Activated CD8-positive, alpha-beta memory T cell treated with anti-CD3 and anti-CD28 coated beads for 36 hours (primary cell): ENCODE measurements around the gene GINS2. TPM values are rescaled to one million over a fixed set of nuclear protein-coding genes. Genes with fewer than 3 reads are reported as not detected.

ENCODE experiments used
- CTCF ChIA-PET: fragments of 350-600 bp; sonication (Branson Sonifier 250); formaldehyde crosslinking; loops from one replicate; lab custom pipeline; 2021; ENCODE audit warnings: antibody characterized with exemption; lab: Charles Lee
- POLR2A ChIA-PET: fragments of 350-600 bp; sonication (Branson Sonifier 250); formaldehyde crosslinking; loops from one replicate; lab custom pipeline; 2021; ENCODE audit warnings: antibody characterized with exemption; lab: Charles Lee
- total RNA-seq, 2 experiments: library from RNA; stranded (reverse); gene quantifications; one replicate each; pipeline ENCODE4 v1.2.3, GENCODE V29; 2021

Gene GINS2
- total RNA-seq, 2 experiments from 2014 or later = 75.6 to 79.0 TPM

DNA sequence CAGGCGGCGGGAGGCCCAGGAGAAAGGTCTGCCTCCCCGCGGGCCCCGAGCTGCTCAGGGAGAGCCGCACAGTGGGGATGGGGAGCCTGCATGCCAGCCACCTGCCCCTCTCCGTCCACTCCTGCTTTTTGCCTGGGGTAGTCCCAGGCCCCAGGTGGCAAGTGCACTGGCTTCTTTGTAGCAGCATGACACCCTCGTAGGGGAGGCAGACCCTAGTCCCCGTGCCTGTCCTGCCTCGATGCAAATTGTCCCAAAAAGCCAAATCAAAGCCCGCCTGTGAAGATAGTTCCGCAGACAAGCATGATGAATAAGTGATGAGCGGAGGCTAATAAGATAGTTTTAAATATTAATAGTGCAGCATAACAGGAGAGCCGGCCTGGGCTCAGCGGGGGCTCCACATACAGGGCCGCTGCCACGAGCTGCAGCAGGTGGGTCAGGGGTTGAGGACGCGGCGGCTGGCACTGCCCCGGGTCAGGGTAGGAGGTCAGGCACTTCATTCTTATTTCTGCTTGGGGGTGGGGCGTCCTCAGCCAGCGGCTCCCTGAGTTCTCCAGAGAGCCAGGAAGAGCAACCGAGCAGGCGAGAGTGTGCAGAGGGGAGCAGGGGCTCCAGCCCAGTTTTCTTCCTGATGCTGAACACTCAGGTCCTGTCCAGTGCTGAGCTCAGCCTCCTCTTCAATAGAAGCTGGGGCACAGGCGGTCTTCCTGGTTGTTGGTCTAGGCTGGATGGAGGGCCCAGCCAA lies 26.8 kb downstream of the GINS2 start:
- ChIA-PET POLR2A (no interaction called here), CTCF (interaction anchor here (1.9 kb wide), 1 partner anchor 56 kb away, joined by 8 read pairs; no protein-coding TSS in a partner anchor)

DNA sequence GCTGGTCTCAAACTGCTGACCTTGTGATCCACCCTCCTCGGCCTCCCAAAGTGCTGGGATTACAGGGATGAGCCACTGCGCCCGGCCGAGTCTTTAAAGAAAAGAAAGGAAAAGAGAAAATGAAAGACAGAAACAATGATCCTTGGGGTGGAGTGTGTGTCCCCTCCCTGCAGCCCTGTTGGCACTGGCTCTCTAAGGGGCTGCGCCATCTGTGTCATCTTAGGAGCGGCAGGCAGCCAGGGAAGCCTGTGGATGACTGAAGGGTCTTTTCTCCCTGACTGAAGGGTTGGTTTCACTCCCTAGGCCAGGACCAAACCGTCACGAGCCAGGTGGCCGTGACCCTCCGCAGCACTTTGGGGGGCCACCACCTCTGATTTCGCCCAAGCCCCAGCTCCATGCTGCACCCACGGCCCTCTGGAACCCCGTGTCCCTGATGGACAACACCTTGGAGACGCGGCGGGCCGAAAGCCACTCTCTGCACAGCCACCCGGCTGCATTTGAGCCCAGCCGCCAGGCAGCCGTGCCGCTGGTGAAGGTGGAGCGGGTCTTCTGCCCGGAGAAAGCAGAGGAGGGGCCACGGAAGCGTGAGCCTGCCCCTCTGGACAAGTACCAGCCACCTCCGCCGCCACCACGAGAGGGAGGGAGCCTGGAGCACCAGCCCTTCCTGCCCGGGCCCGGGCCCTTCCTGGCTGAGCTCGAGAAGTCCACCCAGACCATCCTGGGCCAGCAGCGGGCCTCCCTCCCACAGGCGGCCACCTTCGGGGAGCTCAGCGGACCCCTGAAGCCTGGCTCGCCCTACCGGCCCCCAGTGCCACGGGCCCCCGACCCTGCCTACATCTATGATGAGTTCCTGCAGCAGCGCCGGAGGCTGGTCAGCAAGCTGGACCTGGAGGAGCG lies 27.7 kb downstream of the GINS2 start:
- ChIA-PET CTCF (interaction anchor here (0.7 to 2.6 kb wide), 3 partner anchors 34 to 56 kb away, joined by 3 to 10 read pairs (median 8); no protein-coding TSS in a partner anchor), POLR2A (no interaction called here)

DNA sequence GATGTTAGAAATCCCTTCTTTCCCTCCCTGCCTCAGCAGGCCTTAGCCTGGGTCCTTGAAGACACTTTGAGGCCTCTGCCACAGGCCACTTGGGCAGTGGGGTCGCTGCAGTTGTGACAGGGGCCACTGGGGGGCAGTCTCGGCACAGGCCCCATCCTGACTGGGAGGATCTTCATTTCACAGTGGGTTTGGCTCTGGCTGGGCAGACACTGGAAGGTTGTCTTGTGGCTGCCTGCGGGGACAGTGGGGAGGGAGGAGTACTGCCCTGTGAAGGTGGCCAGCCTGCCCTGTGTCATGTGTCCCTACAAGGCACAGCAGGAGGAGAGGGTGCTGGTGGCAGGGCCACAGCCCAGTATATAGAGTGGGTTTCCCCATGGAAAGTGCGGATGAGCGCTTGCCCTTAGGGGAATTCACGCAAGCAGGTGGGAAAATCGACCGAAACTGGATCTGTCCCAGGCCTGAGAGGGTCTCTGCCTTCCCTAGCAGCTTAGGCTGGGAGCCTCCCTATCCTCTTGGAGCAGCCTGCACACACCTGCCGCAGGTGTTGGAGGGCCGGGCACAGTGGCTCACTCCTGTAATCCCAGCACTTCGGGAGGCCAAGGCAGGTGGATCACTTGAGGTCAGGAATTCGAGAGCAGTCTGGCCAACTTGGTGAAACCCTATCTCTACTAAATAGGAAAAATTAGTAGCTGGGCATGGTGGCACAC lies 28.8 kb downstream of the GINS2 start:
- ChIA-PET CTCF (interaction anchor here (0.7 to 2.6 kb wide), 11 partner anchors 8 to 235 kb away, joined by 3 to 10 read pairs (median 4); no protein-coding TSS in a partner anchor), POLR2A (no interaction called here)

DNA sequence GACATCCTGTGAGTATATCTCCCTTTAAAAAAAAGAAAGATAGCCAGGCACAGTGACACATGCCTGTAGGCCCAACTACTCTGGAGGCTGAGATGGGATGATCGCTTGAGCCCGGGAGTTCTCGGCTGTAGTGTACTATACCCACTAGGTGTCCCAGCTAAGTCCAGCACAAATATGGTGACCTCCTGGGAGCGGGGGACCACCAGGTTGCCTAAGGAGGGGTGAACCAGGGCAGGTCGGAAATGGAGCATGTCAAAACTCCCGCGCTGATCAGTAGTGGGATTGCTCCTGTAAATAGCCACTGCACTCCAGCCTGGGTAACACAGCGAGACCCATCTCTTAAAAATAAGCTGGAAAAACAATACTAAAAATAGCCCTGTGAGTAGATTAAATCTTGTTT lies 29.4 kb downstream of the GINS2 start:
- ChIA-PET POLR2A (no interaction called here), CTCF (interaction anchor here (0.8 to 2.6 kb wide), 11 partner anchors 9 to 239 kb away, joined by 3 to 10 read pairs (median 4); no protein-coding TSS in a partner anchor)

DNA sequence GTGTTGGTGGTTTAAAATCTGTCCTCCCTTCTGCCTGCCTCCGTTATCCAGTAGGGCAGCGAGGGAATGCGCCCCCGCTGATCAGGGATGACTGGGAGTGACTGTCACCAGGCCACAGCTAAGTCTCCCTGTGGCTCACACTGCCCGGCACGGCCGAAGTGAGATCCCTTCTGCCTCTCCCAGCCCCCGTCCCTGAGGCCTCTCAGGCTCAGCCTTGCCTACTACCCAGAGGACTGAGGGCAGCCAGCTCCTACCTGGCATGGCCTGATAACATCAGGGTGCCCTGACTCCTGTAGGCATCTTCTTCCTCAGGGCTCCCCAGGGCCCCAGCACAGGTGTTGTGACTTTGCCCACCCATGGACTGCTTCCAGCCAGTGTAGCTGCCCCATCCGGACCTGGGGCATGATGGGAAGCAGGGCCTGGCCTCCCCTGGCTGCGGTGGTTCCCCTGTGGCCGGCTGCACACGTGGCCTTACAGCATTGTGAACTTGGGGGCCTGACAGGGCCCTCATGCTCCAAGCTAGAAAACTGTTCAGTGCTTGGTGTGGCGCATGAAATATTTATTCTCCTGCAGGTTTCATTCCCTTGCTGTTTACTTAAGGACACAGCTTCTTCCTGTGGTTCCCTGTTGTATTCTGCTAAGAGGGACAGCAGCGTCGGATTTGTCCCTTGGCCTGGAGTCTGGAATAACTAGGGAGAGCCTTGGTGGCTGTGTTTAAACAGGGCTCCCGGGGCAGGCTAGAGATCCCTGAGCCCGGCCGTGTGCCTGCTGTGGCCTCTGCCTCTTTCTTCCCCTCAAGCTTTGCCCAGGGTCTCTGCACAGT lies 30.0 kb downstream of the GINS2 start:
- CTCF ChIA-PET = interaction anchor here (0.6 to 2.6 kb wide), 12 partner anchors 10 to 347 kb away, joined by 3 to 10 read pairs (median 4); no protein-coding TSS in a partner anchor
- POLR2A ChIA-PET = no interaction called here

DNA sequence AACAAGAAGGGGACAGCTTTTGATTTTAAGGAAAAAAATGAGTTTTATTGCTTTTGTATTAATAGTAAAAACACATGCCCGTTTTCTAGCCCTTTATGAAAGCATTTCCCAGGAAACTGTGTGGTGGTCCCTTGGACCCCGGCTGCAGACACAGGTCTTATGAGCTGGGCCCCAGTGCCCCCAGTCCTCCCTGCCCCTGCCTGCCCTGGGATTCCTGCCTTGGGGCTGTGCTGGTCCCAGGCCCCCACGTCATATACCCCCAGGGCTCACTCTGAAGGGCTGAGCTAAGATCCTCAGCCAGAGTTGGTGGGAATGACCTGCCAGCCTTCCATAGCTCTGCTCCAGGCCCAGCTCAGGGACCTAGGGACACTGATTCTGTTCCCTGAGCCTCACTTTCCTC lies 30.8 kb downstream of the GINS2 start:
- POLR2A ChIA-PET = no interaction called here
- CTCF ChIA-PET = interaction anchor here (0.8 to 1.9 kb wide), 3 partner anchors 9 to 238 kb away, joined by 3 to 7 read pairs (median 4); no protein-coding TSS in a partner anchor

DNA sequence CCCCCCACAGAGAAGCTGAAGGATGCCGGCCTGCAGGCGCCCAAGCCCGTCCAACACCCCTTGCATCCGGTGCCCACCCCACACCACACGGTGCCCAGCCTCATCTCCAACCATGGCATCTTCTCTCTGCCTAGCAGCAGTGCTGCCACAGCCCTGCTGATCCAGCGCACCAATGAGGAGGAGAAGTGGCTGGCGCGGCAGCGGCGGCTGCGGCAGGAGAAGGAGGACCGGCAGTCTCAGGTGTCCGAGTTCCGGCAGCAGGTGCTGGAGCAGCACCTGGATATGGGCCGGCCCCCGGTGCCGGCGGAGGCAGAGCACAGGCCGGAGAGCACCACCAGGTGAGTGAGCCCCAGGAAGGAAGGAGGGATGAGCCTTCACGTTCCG lies 31.5 kb downstream of the GINS2 start:
- ChIA-PET CTCF (interaction anchor here (0.8 kb wide), 1 partner anchor 63 kb away, joined by 3 read pairs; no protein-coding TSS in a partner anchor), POLR2A (no interaction called here)

DNA sequence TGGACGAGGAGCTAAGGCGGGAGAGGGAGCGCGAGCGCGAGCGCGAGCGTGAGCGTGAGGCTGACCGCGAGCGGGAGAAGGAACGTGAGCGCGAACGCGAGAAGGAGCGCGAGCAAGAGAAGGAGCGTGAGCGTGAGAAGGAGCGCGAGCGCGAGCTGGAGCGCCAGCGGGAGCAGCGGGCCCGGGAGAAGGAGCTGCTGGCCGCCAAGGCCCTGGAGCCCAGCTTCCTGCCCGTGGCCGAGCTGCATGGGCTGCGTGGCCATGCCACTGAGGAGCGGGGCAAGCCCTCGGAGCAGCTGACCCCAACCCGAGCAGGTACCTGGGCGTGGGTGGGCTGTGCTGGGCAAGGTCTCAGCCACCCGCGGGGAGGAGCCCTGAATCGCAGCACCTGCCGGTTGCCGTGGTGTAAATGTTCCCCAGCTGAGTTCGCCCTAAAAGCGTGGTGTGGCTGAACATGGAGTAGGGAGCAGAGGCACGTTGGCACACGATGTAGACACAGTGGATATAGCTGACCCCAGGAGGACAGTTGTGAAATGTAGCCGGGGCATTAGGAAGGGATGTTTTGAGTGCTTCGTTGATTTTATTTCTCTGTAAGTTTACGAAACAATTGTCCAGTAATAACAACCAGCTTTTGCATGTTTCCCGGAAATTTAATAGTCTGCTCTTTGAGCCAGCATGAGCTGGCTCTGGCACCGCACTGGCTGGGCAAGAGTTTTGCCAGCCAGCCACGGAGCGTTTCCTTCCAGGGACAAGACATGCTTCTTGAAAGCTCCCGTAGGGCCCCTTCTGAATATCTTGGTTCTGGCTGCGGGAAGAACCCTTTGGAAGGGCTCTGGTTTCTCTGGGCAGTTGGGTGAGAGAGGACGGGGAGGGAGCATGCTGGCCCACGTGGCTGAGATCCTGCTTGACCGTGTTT lies 32.1 kb downstream of the GINS2 start:
- CTCF ChIA-PET = interaction anchor here (1.3 kb wide), 1 partner anchor 60 kb away, joined by 7 read pairs; no protein-coding TSS in a partner anchor
- POLR2A ChIA-PET = no interaction called here

DNA sequence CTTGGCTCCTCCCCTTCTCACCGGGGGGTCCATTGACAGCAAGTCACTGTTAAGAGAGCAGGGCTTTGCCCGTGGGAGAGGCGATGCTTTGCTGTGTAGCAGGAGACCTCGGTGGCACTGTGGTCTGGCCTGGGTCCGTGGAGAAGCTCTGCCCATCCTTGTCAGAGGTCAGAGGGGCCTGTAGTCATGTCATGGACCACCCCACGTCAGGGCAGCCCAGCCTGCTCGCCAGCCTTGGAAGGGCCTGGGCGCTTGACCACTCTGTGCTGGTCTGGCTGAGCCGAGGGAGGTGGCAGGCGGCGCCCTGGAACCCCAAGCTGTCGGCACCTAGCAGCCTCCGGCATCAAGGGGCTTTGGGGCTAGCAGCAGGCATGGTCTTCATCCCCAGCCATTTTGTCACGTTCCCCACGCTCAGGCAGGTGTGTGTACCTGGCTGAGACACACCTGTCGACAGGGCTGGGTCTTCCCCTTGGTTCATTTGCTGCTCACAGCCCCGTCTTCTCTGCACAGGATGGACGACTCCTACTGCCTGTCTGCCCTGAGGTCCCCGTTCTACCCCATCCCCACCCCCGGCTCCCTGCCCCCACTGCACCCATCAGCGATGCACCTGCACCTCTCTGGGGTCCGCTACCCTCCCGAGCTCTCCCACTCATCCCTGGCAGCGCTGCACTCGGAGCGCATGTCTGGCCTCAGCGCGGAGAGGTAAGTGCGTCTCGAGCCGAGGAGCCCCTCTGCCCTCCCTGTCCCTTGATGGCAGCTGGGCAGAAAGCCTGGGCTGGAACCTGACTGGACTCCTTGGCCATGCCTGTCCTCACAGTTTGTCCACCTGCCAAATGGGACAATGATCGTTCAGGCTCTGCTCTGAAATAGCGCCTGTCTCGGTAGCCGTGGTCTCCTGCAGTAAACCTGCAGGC lies 33.3 kb downstream of the GINS2 start:
- ChIA-PET CTCF (interaction anchor here (0.8 to 1.3 kb wide), 2 partner anchors 18 to 62 kb away, joined by 3 to 7 read pairs; no protein-coding TSS in a partner anchor), POLR2A (no interaction called here)

DNA sequence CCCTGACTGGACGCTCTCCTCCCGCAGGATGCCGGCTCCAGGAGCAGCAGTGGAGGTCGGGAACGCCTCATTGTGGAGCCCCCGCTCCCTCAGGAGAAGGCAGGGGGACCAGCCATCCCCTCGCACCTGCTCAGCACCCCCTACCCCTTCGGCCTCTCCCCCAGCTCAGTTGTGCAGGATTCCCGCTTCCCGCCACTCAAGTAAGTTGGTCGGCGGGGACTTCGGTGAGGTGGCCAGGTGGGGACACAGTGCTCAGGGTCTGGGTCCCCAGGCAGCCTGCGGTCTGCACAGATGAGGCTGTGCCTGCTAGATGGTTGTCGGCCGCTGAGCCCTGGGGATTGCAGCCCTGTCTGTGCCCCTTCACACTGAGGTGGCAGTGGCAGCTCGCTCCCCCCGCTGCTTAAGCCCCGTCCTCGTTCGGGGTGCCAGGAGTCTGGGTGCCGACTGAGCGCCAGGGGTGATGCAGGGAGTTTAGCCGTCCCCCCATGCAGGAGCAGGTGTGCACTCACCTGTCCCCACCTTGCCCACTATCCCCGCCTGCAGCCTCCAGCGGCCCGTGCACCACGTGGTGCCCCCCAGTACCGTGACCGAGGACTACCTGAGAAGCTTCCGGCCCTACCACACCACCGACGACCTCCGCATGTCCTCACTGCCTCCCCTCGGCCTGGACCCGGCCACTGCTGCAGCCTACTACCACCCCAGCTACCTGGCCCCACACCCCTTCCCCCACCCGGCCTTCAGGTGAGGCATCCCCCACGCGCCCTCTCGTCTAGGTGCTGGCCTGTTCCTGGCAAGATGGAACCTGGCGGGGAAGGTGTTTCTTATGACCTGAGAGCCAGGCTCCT lies 34.3 kb downstream of the GINS2 start:
- ChIA-PET CTCF (no interaction called here), POLR2A (no interaction called here)

DNA sequence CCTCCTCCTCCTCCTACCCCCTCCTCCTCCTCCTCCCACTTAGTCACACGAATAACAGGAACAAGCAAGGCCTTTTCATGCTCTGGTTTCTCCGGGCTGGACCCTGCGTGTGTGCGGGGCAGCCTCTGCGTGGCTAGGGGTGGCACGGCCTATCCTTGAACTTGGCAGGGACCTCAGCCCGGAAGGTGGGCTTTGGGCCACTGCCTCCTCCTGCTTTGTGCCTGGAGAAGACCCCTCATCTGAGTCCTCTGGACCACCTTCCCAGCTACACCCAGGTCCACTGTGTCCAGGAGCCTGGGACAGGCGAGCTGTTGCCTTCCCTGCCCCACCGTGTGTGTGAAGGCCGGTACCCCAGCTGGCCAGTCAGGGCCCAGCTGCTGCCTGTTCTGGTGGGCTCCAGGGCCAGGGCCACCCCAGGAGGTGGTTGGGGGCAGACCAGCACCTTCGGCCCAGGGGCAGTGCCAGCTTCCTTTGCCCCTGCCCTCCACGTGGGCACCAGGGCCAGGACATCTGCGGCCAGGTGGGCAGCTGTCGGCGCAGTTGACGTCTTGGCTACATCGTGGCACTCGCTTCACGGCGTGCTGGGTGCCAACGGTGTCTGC lies 35.4 kb downstream of the GINS2 start:
- POLR2A ChIA-PET = no interaction called here
- CTCF ChIA-PET = no interaction called here

DNA sequence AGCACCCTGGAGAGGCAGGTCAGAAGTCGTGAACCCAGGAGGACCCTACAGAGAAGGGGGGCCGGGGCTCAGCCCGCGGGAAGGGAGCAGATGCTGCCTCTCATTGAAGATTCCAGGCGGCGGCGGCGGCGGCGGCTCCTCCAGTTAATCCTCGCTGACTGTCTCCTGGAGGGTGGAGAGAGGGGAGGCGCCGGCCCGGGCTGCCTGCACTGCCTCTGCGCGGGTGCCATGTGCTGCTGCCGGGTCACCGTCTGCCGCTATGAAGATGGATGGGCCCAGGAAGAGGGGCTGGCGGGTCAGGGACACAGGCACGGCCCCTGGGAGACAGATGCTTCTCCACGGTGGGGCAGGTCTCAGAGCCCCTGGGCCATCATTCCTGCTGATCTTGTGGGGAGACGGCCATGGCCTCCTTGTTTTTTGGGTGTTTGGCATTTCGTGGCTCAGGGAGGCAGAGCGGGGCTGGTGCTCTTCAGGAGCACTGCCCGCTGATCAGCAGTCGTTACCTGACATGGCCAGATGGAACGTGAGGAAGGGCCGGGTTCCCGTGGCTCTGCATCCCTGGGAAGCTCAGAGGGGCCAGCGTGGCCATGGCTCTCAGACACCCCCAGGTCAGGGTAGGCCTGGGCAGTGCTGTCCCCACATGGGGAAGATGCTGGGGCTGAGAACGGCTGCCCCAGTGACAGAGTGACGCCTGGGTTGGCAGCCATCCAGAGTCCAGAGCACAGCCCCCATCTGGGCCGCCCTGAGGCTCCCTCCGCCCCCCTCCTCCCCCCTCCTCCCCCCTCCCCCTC lies 36.1 kb downstream of the GINS2 start:
- ChIA-PET CTCF (no interaction called here), POLR2A (no interaction called here)

DNA sequence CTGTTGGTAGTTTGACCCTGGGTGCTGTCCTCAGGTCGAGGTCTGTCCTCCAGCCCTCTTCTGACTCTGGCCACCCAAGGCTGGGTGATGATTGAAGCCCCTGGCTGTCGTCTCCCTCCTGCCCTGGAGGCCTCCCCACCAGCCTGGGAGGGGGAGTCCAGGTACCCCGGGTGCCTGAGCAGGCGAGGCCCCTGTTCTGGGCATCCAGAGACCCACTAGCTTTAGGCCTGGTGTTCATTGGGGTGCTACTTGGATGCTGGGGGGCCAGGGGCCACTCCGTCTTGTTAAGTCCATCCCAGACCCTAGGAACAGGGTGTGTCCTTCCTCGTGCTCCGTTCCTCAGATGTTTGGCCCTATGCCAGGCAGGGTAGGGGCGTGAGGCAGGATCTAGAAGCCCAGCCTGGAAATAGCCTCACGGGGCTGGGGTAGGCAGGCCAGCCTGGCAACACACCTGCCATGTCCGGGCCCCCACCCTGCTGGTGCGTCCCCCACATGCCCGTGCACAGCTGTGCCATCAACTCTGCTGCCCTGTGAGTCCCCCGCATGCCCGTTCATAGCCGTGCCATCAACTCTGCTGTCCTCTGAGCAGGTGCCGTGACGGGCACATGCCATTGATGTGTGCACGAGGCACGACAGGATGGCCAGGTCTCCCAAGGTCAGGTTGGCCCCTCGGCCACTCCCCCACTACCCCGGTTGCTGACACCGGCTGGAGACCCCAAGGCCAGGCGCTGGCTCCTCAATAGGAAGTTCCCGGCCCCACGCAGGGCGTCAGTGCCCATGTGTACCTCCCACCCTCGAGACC lies 36.9 kb downstream of the GINS2 start:
- ChIA-PET POLR2A (no interaction called here), CTCF (no interaction called here)
